Activated T-helper 17 cell treated with anti-CD3 and anti-CD28 coated beads, Interleukin-2, amount 50 U/mL, for 72 hours (primary cell): ENCODE measurements around the gene APBB2. TPM values are rescaled to one million over a fixed set of nuclear protein-coding genes. Genes with fewer than 3 reads are reported as not detected.
A peak's percentile ranks its signal among the peaks of the same experiment; 100 is the strongest.

Experiments
- ATAC-seq: fragments of 150-1000 bp; cut with Tn5 transposase; replicated peaks from 2 replicates; pipeline ENCODE4 v1.10.0; 2021; ENCODE audit warnings: mild to moderate bottlenecking, moderate library complexity
- H3K27ac Mint-ChIP-seq: one replicate; pipeline ENCODE4 v1.8.0; 2022; ENCODE audit warnings: mixed read lengths
- H3K27me3 Mint-ChIP-seq: one replicate; pipeline ENCODE4 v1.8.0; 2022; ENCODE audit warnings: mixed read lengths
- H3K36me3 Mint-ChIP-seq: one replicate; pipeline ENCODE4 v1.8.0; 2022; ENCODE audit warnings: low read depth, mild to moderate bottlenecking, mixed read lengths
- H3K4me1 Mint-ChIP-seq: one replicate; pipeline ENCODE4 v1.8.0; 2022; ENCODE audit warnings: mixed read lengths
- H3K4me3 Mint-ChIP-seq: one replicate; pipeline ENCODE4 v1.8.0; 2022; ENCODE audit warnings: mild to moderate bottlenecking, mixed read lengths
- H3K9me3 Mint-ChIP-seq: one replicate; pipeline ENCODE4 v1.8.0; 2022; ENCODE audit warnings: mixed read lengths
- total RNA-seq, 2 donors: library from RNA; stranded (reverse); gene quantifications; one replicate each; pipeline ENCODE4 v1.2.3, GENCODE V29; 2022

APBB2 gene
- total RNA-seq, 2 donors from 2014 or later: 1.6 to 3.0 TPM

- no peak overlapping the region for H3K4me3 Mint-ChIP-seq
- no peaks in the 10 kb centered on the region for H3K36me3 Mint-ChIP-seq
- no peak overlapping the region for H3K27ac Mint-ChIP-seq
- H3K4me1 Mint-ChIP-seq: no peaks in the 10 kb centered on the region
- ATAC-seq: no peak
- H3K9me3 Mint-ChIP-seq: no peaks in the 10 kb centered on the region
- peaks cover 10% of the 10 kb centered on the region for H3K27me3 Mint-ChIP-seq
These were observed 24.7 kb downstream of the APBB2 start for GRCh38 chr4:41189666-41190065.

- ATAC-seq: peak; percentile 47
- Mint-ChIP-seq H3K27ac (no peak overlapping the region), H3K4me3 (no peak overlapping the region), H3K36me3 (no peaks in the 10 kb centered on the region), H3K9me3 (no peaks in the 10 kb centered on the region), H3K4me1 (no peaks in the 10 kb centered on the region), H3K27me3 (peaks cover 10% of the 10 kb centered on the region)
These were observed 25.3 kb downstream of the APBB2 start for GRCh38 chr4:41189076-41189475.

- H3K9me3 Mint-ChIP-seq: peaks cover 4% of the 10 kb centered on the region
- no peak overlapping the region for H3K27ac Mint-ChIP-seq
- no peaks in the 10 kb centered on the region for H3K4me1 Mint-ChIP-seq
- no peaks in the 10 kb centered on the region for H3K36me3 Mint-ChIP-seq
- peaks cover 10% of the 10 kb centered on the region for H3K27me3 Mint-ChIP-seq
- no peak overlapping the region for H3K4me3 Mint-ChIP-seq
- ATAC-seq: no peak
These were observed 28.4 kb downstream of the APBB2 start for GRCh38 chr4:41185614-41186592.

GRCh38 chr4:41184009-41184408 lies 30.3 kb downstream of the APBB2 start:
- Mint-ChIP-seq H3K27ac (no peak overlapping the region), H3K36me3 (no peaks in the 10 kb centered on the region), H3K4me3 (no peak overlapping the region), H3K27me3 (peaks cover 10% of the 10 kb centered on the region), H3K9me3 (peaks cover 4% of the 10 kb centered on the region), H3K4me1 (no peaks in the 10 kb centered on the region)
- ATAC-seq: no peak

- no peak overlapping the region for H3K27ac Mint-ChIP-seq
- no peaks in the 10 kb centered on the region for H3K4me1 Mint-ChIP-seq
- H3K9me3 Mint-ChIP-seq: peaks cover 4% of the 10 kb centered on the region
- no peak overlapping the region for H3K4me3 Mint-ChIP-seq
- H3K27me3 Mint-ChIP-seq: peaks cover 12% of the 10 kb centered on the region
- ATAC-seq: no peak
- no peaks in the 10 kb centered on the region for H3K36me3 Mint-ChIP-seq
These were observed 31.3 kb downstream of the APBB2 start for GRCh38 chr4:41183021-41183553.

GRCh38 chr4:41181037-41181436 lies 33.3 kb downstream of the APBB2 start:
- H3K9me3 Mint-ChIP-seq: peaks cover 4% of the 10 kb centered on the region
- H3K36me3 Mint-ChIP-seq: no peaks in the 10 kb centered on the region
- no peak overlapping the region for H3K4me3 Mint-ChIP-seq
- H3K27ac Mint-ChIP-seq: no peak overlapping the region
- H3K4me1 Mint-ChIP-seq: no peaks in the 10 kb centered on the region
- H3K27me3 Mint-ChIP-seq: peaks cover 22% of the 10 kb centered on the region
- no peak for ATAC-seq

- Mint-ChIP-seq H3K27ac (no peak overlapping the region), H3K4me3 (no peak overlapping the region), H3K27me3 (peaks cover 20% of the 10 kb centered on the region), H3K36me3 (no peaks in the 10 kb centered on the region), H3K9me3 (peaks cover 4% of the 10 kb centered on the region), H3K4me1 (no peaks in the 10 kb centered on the region)
- no peak for ATAC-seq
These were observed 34.7 kb downstream of the APBB2 start for GRCh38 chr4:41179498-41180195.

GRCh38 chr4:41178372-41179370 lies 35.7 kb downstream of the APBB2 start:
- Mint-ChIP-seq H3K9me3 (peaks cover 4% of the 10 kb centered on the region), H3K27ac (no peak overlapping the region), H3K36me3 (no peaks in the 10 kb centered on the region), H3K4me1 (no peaks in the 10 kb centered on the region), H3K4me3 (no peak overlapping the region), H3K27me3 (peaks cover 20% of the 10 kb centered on the region)
- ATAC-seq: no peak

GRCh38 chr4:41177016-41177415 lies 37.3 kb downstream of the APBB2 start:
- Mint-ChIP-seq H3K9me3 (no peaks in the 10 kb centered on the region), H3K4me3 (no peak overlapping the region), H3K27ac (no peak overlapping the region), H3K4me1 (no peaks in the 10 kb centered on the region), H3K36me3 (no peaks in the 10 kb centered on the region), H3K27me3 (peaks cover 15% of the 10 kb centered on the region)
- no peak for ATAC-seq

- Mint-ChIP-seq H3K27me3 (peaks cover 15% of the 10 kb centered on the region), H3K9me3 (no peaks in the 10 kb centered on the region), H3K4me1 (no peaks in the 10 kb centered on the region), H3K36me3 (no peaks in the 10 kb centered on the region), H3K27ac (no peak overlapping the region), H3K4me3 (no peak overlapping the region)
- ATAC-seq: no peak
These were observed 38.0 kb downstream of the APBB2 start for GRCh38 chr4:41176340-41176739.

- Mint-ChIP-seq H3K27ac (no peak overlapping the region), H3K36me3 (no peaks in the 10 kb centered on the region), H3K9me3 (no peaks in the 10 kb centered on the region), H3K4me1 (no peaks in the 10 kb centered on the region), H3K27me3 (peaks cover 15% of the 10 kb centered on the region), H3K4me3 (no peak overlapping the region)
- no peak for ATAC-seq
These were observed 38.5 kb downstream of the APBB2 start for GRCh38 chr4:41175794-41176193.

GRCh38 chr4:41174444-41174843 lies 39.9 kb downstream of the APBB2 start:
- Mint-ChIP-seq H3K36me3 (no peaks in the 10 kb centered on the region), H3K27me3 (peaks cover 15% of the 10 kb centered on the region), H3K9me3 (no peaks in the 10 kb centered on the region), H3K27ac (no peak overlapping the region), H3K4me3 (no peak overlapping the region), H3K4me1 (no peaks in the 10 kb centered on the region)
- ATAC-seq: no peak

- no peaks in the 10 kb centered on the region for H3K4me1 Mint-ChIP-seq
- no peak overlapping the region for H3K27ac Mint-ChIP-seq
- peaks cover 10% of the 10 kb centered on the region for H3K27me3 Mint-ChIP-seq
- H3K9me3 Mint-ChIP-seq: no peaks in the 10 kb centered on the region
- ATAC-seq: no peak
- H3K4me3 Mint-ChIP-seq: no peak overlapping the region
- no peaks in the 10 kb centered on the region for H3K36me3 Mint-ChIP-seq
These were observed 41.6 kb downstream of the APBB2 start for GRCh38 chr4:41172786-41173185.
